Lower lobe of right lung (tissue), 2 donors: ENCODE data around the gene TMEM115. TPM values are rescaled to one million over a fixed set of nuclear protein-coding genes. Genes with fewer than 3 reads are reported as not detected.

ENCODE experiments used
- ATAC-seq, 2 donors: fragments of 200-7000 bp; cut with Tn5 transposase; one replicate each; pipeline ENCODE4 v1.9.1; 2020 to 2022; ENCODE audit warnings: mild to moderate bottlenecking in 2 of 2, moderate library complexity in 2 of 2
- DNase-seq: peaks from one replicate; pipeline ENCODE4 v3.0.0-alpha.2; 2020
- H3K27ac ChIP-seq: fragments of 200-600 bp; one replicate; pipeline ENCODE4 v1.8.0; 2022
- H3K27me3 ChIP-seq: fragments of 200-600 bp; one replicate; pipeline ENCODE4 v1.8.0; 2022; ENCODE audit warnings: low read depth
- H3K36me3 ChIP-seq: fragments of 200-600 bp; one replicate; pipeline ENCODE4 v1.8.0; 2022; ENCODE audit warnings: mild to moderate bottlenecking
- H3K4me1 ChIP-seq: fragments of 200-600 bp; one replicate; pipeline ENCODE4 v1.8.0; 2022
- H3K4me3 ChIP-seq: fragments of 200-600 bp; one replicate; pipeline ENCODE4 v1.8.0; 2022; ENCODE audit warnings: mild to moderate bottlenecking
- H3K9me3 ChIP-seq: fragments of 200-600 bp; one replicate; pipeline ENCODE4 v1.8.0; 2022
- intact Hi-C: fragments of 100-400 bp; cut with DNase I; formaldehyde crosslinking; loops from one replicate; pipeline ENCODE4 v1.11.0; 2022
- total RNA-seq: library from RNA; stranded (reverse); fragmentation: NEBNext Ultra II Directional; extraction: Animal tissue kit (Norgen Biotek cat#: 25700); gene quantifications from one replicate; pipeline ENCODE4 v1.2.1, GENCODE V29; 2021
- TF ChIP-seq, protein P1 (sequence below): fragments of 200-600 bp; IDR thresholded peaks from one replicate; pipeline ENCODE4 v1.8.0; 2022; ENCODE audit warnings: antibody characterized with exemption, mild to moderate bottlenecking
- donor health status: DM: no; HTN: yes; CAD: no; lungs with severe emphysema.

The TMEM115 gene
- total RNA-seq, 1 donor from 2014 or later = 37.5 TPM

DNA sequence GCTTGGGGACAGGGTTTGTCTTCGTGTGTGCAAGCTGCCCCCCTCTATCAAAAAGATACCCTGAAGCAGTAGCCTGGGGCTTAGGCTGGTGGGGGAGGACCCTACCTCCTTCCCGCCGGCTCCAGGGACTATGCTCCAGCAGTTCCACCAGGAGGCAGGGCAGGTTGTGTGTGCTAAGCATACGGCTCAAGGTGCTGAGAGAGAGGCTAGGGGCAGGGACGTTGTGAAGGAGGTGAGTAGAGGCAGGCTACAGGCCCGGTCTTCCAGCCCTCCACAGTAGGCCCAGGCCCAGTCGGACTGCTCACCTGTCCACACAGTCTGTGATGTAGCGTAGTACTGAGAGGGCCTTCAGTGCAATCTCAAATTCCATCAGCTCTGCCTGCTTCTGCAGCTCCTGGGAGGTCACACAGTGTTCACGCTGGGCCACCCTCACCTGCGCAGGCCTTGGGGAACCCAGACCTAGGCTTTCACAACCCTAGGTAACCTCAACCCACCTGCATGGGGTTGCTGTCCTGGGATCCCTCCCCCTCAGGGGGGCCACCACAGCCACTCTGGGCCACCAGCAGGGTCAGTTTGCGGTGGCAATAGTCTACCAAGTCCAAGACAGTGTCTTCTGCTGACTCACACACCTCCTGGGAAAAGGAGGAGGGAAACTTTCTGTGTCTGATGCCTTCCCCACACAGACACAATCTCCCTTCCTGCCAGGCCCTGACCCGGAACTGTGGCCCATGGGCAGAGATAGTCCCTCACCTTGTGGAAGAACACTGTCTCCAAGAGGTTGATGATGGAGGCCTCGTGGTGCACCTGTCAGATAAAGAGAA is 16.3 kb downstream of the TMEM115 start:
- DNase-seq = no peak
- H3K36me3 ChIP-seq = peaks cover 7% of the 10 kb centered on the region
- TF ChIP-seq, protein P1, sequence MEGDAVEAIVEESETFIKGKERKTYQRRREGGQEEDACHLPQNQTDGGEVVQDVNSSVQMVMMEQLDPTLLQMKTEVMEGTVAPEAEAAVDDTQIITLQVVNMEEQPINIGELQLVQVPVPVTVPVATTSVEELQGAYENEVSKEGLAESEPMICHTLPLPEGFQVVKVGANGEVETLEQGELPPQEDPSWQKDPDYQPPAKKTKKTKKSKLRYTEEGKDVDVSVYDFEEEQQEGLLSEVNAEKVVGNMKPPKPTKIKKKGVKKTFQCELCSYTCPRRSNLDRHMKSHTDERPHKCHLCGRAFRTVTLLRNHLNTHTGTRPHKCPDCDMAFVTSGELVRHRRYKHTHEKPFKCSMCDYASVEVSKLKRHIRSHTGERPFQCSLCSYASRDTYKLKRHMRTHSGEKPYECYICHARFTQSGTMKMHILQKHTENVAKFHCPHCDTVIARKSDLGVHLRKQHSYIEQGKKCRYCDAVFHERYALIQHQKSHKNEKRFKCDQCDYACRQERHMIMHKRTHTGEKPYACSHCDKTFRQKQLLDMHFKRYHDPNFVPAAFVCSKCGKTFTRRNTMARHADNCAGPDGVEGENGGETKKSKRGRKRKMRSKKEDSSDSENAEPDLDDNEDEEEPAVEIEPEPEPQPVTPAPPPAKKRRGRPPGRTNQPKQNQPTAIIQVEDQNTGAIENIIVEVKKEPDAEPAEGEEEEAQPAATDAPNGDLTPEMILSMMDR = no peak
- no peak overlapping the region for H3K27ac ChIP-seq
- H3K9me3 ChIP-seq = no peaks in the 10 kb centered on the region
- intact Hi-C loops = no loop called here
- no peak for ATAC-seq
- H3K4me3 ChIP-seq = no peak overlapping the region
- H3K4me1 ChIP-seq = peaks cover 60% of the 10 kb centered on the region
- H3K27me3 ChIP-seq = no peaks in the 10 kb centered on the region

DNA sequence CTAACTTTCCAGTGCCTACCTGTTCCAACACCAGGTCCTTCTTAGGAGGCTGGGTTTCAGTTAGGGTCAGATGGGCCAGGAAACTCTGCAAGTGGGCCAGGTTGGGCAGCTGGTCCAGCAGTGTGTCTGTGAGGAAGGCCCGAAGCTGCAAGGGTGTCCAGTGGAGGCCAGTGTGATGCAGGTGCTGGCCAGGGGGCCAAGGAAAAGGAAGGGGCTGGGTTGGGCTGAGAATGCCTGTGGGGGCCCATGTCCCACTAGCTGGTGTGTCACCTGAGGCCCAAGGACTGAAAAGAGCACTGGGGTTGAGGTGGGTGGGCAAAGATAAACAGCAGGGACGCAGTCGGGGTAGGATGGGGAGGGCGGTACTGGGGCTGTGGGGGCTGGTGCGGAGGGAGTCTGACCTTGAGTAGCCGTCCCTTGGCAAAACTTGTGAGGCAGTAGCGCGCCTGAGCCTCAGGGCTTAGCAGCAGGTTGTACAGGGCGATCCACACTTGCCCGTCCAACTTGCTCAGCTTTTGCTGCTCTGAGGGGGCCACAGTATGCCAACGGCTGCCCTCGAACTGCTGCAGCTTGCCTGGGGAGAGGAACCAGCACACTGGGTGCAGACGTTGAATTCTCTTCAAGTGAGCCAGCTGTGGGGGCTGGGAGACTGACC is 17.2 kb downstream of the TMEM115 start:
- intact Hi-C loops = no loop called here
- Histone ChIP-seq H3K27me3 (no peaks in the 10 kb centered on the region), H3K9me3 (no peaks in the 10 kb centered on the region), H3K4me1 (peaks cover 63% of the 10 kb centered on the region), H3K4me3 (peak overlapping the region; percentile 84), H3K36me3 (no peaks in the 10 kb centered on the region), H3K27ac (peak overlapping the region; percentile 98)
- TF ChIP-seq, protein P1 = no peak
- ATAC-seq = no peak
- DNase-seq = no peak

DNA sequence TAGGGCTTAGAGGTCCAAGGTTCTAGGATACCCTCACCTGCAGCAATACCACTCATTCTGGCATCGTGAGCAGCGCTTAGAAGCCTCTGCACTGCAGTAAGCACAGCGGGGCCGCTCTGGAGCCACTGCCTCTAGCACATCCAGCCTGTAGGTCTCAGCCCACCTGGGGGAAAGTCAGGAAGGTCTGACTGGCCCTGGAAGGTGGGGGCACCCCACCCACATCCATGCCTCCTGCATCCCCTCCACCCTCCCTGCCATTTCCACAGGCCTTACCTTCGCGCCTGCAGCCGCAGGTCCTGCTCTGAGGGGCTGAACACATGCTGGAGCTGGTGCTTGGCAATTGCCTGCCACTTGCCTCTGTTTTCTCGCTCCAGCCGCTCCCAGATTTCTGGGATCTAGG is 17.8 kb downstream of the TMEM115 start:
- H3K27me3 ChIP-seq = no peaks in the 10 kb centered on the region
- ATAC-seq (no peak), DNase-seq (peak; percentile 58)
- intact Hi-C loops = no loop called here
- peak overlapping the region; percentile 98 for H3K27ac ChIP-seq
- peaks cover 60% of the 10 kb centered on the region for H3K4me1 ChIP-seq
- TF ChIP-seq, protein P1 = no peak
- peak overlapping the region; percentile 84 for H3K4me3 ChIP-seq
- no peaks in the 10 kb centered on the region for H3K36me3 ChIP-seq
- no peaks in the 10 kb centered on the region for H3K9me3 ChIP-seq

DNA sequence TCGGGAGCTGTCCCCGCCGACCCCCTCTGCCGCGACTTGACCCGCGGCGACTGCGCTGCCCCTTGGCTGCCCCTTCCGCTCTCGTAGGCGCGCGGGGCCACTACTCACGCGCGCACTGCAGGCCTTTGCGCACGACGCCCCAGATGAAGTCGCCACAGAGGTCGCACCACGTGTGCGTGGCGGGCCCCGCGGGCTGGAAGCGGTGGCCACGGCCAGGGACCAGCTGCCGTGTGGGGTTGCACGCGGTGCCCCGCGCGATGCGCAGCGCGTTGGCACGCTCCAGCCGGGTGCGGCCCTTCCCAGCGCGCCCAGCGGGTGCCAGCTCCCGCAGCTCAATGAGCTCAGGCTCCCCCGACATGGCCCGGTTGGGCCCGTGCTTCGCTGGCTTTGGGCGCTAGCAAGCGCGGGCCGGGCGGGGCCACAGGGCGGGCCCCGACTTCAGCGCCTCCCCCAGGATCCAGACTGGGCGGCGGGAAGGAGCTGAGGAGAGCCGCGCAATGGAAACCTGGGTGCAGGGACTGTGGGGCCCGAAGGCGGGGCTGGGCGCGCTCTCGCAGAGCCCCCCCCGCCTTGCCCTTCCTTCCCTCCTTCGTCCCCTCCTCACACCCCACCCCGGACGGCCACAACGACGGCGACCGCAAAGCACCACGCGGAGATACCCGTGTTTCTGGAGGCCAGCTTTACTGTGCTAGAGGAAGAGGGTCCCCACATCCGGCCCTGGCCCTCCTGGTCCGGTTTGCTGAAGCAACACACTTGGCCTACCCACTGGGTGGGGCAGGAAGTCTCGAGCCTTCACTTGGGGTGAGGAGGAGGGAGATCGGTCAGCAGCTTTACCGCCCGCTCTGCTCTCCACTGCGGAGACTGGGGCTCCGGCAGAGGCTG is 18.6 kb downstream of the TMEM115 start, which contains the start of gene RASSF1:
RASSF1 (minus strand) TSS at position 389 of the 882 bp plus-strand sequence; CDS start at position 358, 31 bp downstream.
- Histone ChIP-seq H3K27me3 (no peaks in the 10 kb centered on the region), H3K4me3 (peak within 1 kb of the TSS; percentile 84), H3K4me1 (peaks cover 60% of the 10 kb centered on the region), H3K36me3 (no peaks in the 10 kb centered on the region), H3K27ac (peak within 1 kb of the TSS; percentile 98), H3K9me3 (no peaks in the 10 kb centered on the region)
- ATAC-seq (peak; percentile 58 to 61), DNase-seq (peak; percentile 89)
- intact Hi-C loops = no loop called here
- TF ChIP-seq, protein P1 = no peak

DNA sequence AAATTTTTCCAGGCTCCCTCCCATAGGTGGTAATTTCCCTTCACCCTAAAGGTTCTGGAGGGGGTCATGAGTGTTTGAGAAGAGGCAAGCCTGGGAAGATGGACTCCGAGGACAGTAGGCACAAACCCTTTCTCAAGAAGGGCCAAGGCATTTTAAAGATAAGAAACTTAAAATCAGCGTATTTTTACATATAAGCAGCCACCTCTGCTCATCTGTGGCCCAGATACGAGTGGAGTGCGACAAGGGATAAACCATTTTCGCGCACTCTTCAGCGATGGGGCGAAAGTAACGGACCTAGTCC is 19.2 kb downstream of the TMEM115 start:
- H3K36me3 ChIP-seq = no peaks in the 10 kb centered on the region
- peak overlapping the region; percentile 84 for H3K4me3 ChIP-seq
- H3K27me3 ChIP-seq = no peaks in the 10 kb centered on the region
- TF ChIP-seq, protein P1 = no peak
- DNase-seq (no peak), ATAC-seq (no peak)
- H3K27ac ChIP-seq = peak overlapping the region; percentile 98
- peaks cover 60% of the 10 kb centered on the region for H3K4me1 ChIP-seq
- no peaks in the 10 kb centered on the region for H3K9me3 ChIP-seq
- intact Hi-C loops = no loop called here
